OCI-LY1 (cell line): Measurements from ENCODE around the gene CREBRF.

Experiments used
- H2AFZ ChIP-seq: fragments of 200-600 bp; sonication (generic), shearing (Covaris generic); 2 replicates; pipeline ENCODE4 v1.6.0; 2014; ENCODE audit warnings: antibody characterized with exemption, mild to moderate bottlenecking, low read length
- H3F3A ChIP-seq: fragments of 200-600 bp; sonication (generic), shearing (Covaris generic); 2 replicates; pipeline ENCODE4 v1.6.0; 2014; ENCODE audit warnings: mild to moderate bottlenecking, antibody characterized with exemption, low read length, moderate library complexity; ENCODE audit not compliant: insufficient read depth
- H3K27ac ChIP-seq: fragments of 200-600 bp; sonication (generic); 2 replicates; pipeline ENCODE4 v1.5.1; 2014; ENCODE audit warnings: low read length, mixed run types, mild to moderate bottlenecking, low read depth; ENCODE audit not compliant: poor library complexity, severe bottlenecking
- H3K27me3 ChIP-seq: fragments of 200-600 bp; sonication (generic); 2 replicates; pipeline ENCODE4 v1.6.0; 2014; ENCODE audit warnings: antibody characterized with exemption, mild to moderate bottlenecking, low read length, moderate library complexity; ENCODE audit not compliant: insufficient read depth
- H3K36me3 ChIP-seq: fragments of 200-600 bp; sonication (generic); 2 replicates; pipeline ENCODE4 v1.6.1; 2014; ENCODE audit warnings: mild to moderate bottlenecking, antibody characterized with exemption, low read length, moderate library complexity, mixed read lengths; ENCODE audit not compliant: insufficient read depth
- H3K4me1 ChIP-seq: fragments of 200-600 bp; sonication (generic); 2 replicates; pipeline ENCODE4 v1.5.1; 2014; ENCODE audit warnings: mild to moderate bottlenecking, low read length, moderate library complexity; ENCODE audit not compliant: insufficient read depth, severe bottlenecking
- H3K4me2 ChIP-seq: fragments of 200-600 bp; sonication (generic), shearing (Covaris generic); 2 replicates; pipeline ENCODE4 v1.6.1; 2014; ENCODE audit warnings: low read length
- H3K4me3 ChIP-seq: fragments of 200-600 bp; sonication (generic); 2 replicates; pipeline ENCODE4 v1.5.1; 2014; ENCODE audit warnings: low read length, low read depth, mild to moderate bottlenecking, mixed read lengths; ENCODE audit not compliant: poor library complexity, severe bottlenecking
- H3K79me2 ChIP-seq: fragments of 200-600 bp; shearing (Covaris generic); 2 replicates; pipeline ENCODE4 v1.6.1; 2016; ENCODE audit warnings: mixed run types, low read length, mixed read lengths; ENCODE audit not compliant: insufficient read depth
- H3K9ac ChIP-seq: fragments of 200-600 bp; sonication (generic), shearing (Covaris generic); 2 replicates; pipeline ENCODE4 v1.6.1; 2014; ENCODE audit warnings: mild to moderate bottlenecking, low read length, mixed read lengths
- H3K9me2 ChIP-seq: fragments of 200-600 bp; sonication (generic), shearing (Covaris generic); 2 replicates; pipeline ENCODE4 v1.6.1; 2014; ENCODE audit warnings: low read depth, mild to moderate bottlenecking, low read length, mixed read lengths
- H3K9me3 ChIP-seq: fragments of 200-600 bp; shearing (Covaris generic); 2 replicates; pipeline ENCODE4 v1.6.1; 2014; ENCODE audit warnings: low read length, mixed read lengths
- H4K20me1 ChIP-seq: fragments of 200-600 bp; sonication (generic), shearing (Covaris generic); 2 replicates; pipeline ENCODE4 v1.6.0; 2016; ENCODE audit warnings: mild to moderate bottlenecking, low read length; ENCODE audit not compliant: insufficient read depth
- EZH2 ChIP-seq: fragments of 200-600 bp; sonication (generic), shearing (Covaris generic); IDR thresholded peaks from 2 replicates; pipeline ENCODE4 v1.8.0; 2017; ENCODE audit warnings: borderline replicate concordance, mixed run types, mild to moderate bottlenecking, antibody characterized with exemption, low read length, moderate library complexity, mixed read lengths
- TF ChIP-seq, protein P1 (sequence below): fragments of 200-600 bp; sonication (generic), shearing (Covaris generic); IDR thresholded peaks from 2 replicates; pipeline ENCODE4 v1.5.1; 2017; ENCODE audit warnings: mild to moderate bottlenecking, antibody characterized with exemption, low read length, moderate library complexity, mixed read lengths

Gene CREBRF

DNA sequence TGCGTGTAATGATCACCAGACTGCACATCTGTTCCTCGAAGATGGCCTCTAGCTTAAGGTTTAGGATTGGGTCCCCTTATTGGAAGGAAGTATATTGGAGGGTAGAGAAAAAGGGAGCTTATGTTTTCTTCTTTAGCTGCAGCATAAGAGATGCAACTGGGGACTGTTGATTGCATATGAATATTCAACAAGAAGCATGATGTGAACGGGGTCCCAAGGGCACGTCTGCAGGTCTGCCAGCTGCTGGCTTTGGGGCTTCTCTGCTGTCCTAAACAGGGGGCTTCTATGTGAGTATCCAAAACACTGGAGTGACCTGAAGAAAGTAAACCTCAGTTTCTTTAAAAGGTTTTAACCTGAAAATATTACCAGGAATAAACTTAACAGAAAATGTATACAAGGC is 84.6 kb downstream of the CREBRF start:
- H3K4me2 ChIP-seq: no peak overlapping the region
- H3K79me2 ChIP-seq: no peaks in the 10 kb centered on the region
- H4K20me1 ChIP-seq: no peaks in the 10 kb centered on the region
- H3K36me3 ChIP-seq: peaks cover 3% of the 10 kb centered on the region
- peaks cover 12% of the 10 kb centered on the region for H3K4me1 ChIP-seq
- no peak for TF ChIP-seq EZH2
- TF ChIP-seq, protein P1, sequence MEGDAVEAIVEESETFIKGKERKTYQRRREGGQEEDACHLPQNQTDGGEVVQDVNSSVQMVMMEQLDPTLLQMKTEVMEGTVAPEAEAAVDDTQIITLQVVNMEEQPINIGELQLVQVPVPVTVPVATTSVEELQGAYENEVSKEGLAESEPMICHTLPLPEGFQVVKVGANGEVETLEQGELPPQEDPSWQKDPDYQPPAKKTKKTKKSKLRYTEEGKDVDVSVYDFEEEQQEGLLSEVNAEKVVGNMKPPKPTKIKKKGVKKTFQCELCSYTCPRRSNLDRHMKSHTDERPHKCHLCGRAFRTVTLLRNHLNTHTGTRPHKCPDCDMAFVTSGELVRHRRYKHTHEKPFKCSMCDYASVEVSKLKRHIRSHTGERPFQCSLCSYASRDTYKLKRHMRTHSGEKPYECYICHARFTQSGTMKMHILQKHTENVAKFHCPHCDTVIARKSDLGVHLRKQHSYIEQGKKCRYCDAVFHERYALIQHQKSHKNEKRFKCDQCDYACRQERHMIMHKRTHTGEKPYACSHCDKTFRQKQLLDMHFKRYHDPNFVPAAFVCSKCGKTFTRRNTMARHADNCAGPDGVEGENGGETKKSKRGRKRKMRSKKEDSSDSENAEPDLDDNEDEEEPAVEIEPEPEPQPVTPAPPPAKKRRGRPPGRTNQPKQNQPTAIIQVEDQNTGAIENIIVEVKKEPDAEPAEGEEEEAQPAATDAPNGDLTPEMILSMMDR: no peak
- H3F3A ChIP-seq: no peaks in the 10 kb centered on the region
- no peaks in the 10 kb centered on the region for H3K9me3 ChIP-seq
- H3K4me3 ChIP-seq: no peak overlapping the region
- H3K9me2 ChIP-seq: no peaks in the 10 kb centered on the region
- H3K9ac ChIP-seq: no peak overlapping the region
- no peak overlapping the region for H3K27ac ChIP-seq
- H3K27me3 ChIP-seq: no peaks in the 10 kb centered on the region
- H2AFZ ChIP-seq: no peak overlapping the region

- peaks cover 28% of the 10 kb centered on the region for H3K36me3 ChIP-seq
- no peaks in the 10 kb centered on the region for H3F3A ChIP-seq
- no peak overlapping the region for H3K4me2 ChIP-seq
- H3K4me3 ChIP-seq: no peak overlapping the region
- H3K9me2 ChIP-seq: no peaks in the 10 kb centered on the region
- no peak overlapping the region for H3K9ac ChIP-seq
- H3K9me3 ChIP-seq: no peaks in the 10 kb centered on the region
- no peak overlapping the region for H3K27ac ChIP-seq
- peak overlapping the region; percentile 91; the same call in 1 of the 2 replicates for H2AFZ ChIP-seq
- no peaks in the 10 kb centered on the region for H4K20me1 ChIP-seq
- no peaks in the 10 kb centered on the region for H3K79me2 ChIP-seq
- peaks cover 13% of the 10 kb centered on the region for H3K4me1 ChIP-seq
- H3K27me3 ChIP-seq: no peaks in the 10 kb centered on the region
- no peak for TF ChIP-seq EZH2
- TF ChIP-seq, protein P1: no peak
These were observed 87.4 kb downstream of the CREBRF start for GRCh38 chr5:173143567-173143966.

GRCh38 chr5:173144200-173145176 is 88.3 kb downstream of the CREBRF start, which contains the start of gene BNIP1:
TSS of gene BNIP1 (plus strand) at chr5:173144531. CDS start at chr5:173144546, 15 bp downstream.
- no peaks in the 10 kb centered on the region for H4K20me1 ChIP-seq
- H3K27ac ChIP-seq: peak within 1 kb of the TSS; percentile 83

More at GRCh38 chr5:173144200-173145176, 88.3 kb downstream of the CREBRF start, which contains the start of gene BNIP1:
- Histone ChIP-seq H3K36me3 (peaks cover 37% of the 10 kb centered on the region), H3K4me1 (peaks cover 13% of the 10 kb centered on the region), H3K79me2 (no peaks in the 10 kb centered on the region), H3K4me3 (peak within 1 kb of the TSS; percentile 85), H2AFZ (peak within 1 kb of the TSS; percentile 91; the same call in 1 of the 2 replicates), H3F3A (no peaks in the 10 kb centered on the region), H3K9ac (peak within 1 kb of the TSS; percentile 84), H3K9me3 (0 out of 2 replicates have a peak, but pooled peaks cover 3% of the 10 kb centered on the region), H3K9me2 (no peaks in the 10 kb centered on the region), H3K27me3 (no peaks in the 10 kb centered on the region), H3K4me2 (peak within 1 kb of the TSS; percentile 87)
- TF ChIP-seq, protein P1: peak; percentile 79
- no peak for TF ChIP-seq EZH2
